AG04450 (cell line): ENCODE data around the gene PRRT4. TPM values are rescaled to one million over a fixed set of nuclear protein-coding genes. Genes with fewer than 3 reads are reported as not detected.

Experiments used
- CTCF ChIA-PET: fragments of 300-600, 350-600 bp; formaldehyde crosslinking; extraction: SDS; loops from one replicate; lab custom pipeline; 2022; ENCODE audit warnings: antibody characterized with exemption, inconsistent platforms; lab: Charles Lee
- POLR2A ChIA-PET: fragments of 350-600 bp; formaldehyde crosslinking; extraction: SDS; loops from one replicate; lab custom pipeline; 2021; ENCODE audit warnings: antibody characterized with exemption, inconsistent platforms; lab: Yijun Ruan, JAX
- DNase-seq: peaks from one replicate; pipeline ENCODE4 v3.0.0-alpha.2; 2011; ENCODE audit warnings: low read depth, low spot score
- H3K27ac ChIP-seq: one replicate; pipeline ENCODE4 v1.5.1; 2012; ENCODE audit warnings: low read depth, low read length, control low read depth
- H3K27me3 ChIP-seq: one replicate; pipeline ENCODE4 v1.6.0; 2012; ENCODE audit warnings: low read length; ENCODE audit not compliant: control insufficient read depth, insufficient read depth
- H3K4me3 ChIP-seq: 2 replicates; pipeline ENCODE4 v1.5.1; 2011; ENCODE audit warnings: mild to moderate bottlenecking, low read depth, low read length, control low read depth
- H3K9me3 ChIP-seq: 2 replicates; pipeline ENCODE4 v1.5.1; 2012; ENCODE audit warnings: low read length; ENCODE audit not compliant: control insufficient read depth, insufficient read depth
- polyA plus RNA-seq: library from polyadenylated mRNA; depleted of rRNA; stranded (reverse); fragments of >200 nt; gene quantifications from 2 replicates; pipeline ENCODE4 v1.2.3, GENCODE V29; 2011
- TF ChIP-seq, protein P1 (sequence below): IDR thresholded peaks from 2 replicates; pipeline ENCODE4 v1.5.1; 2011; ENCODE audit warnings: low read depth, low read length, control low read depth, inconsistent platforms

PRRT4 gene
- polyA plus RNA-seq, 1 experiment: not detected

DNA sequence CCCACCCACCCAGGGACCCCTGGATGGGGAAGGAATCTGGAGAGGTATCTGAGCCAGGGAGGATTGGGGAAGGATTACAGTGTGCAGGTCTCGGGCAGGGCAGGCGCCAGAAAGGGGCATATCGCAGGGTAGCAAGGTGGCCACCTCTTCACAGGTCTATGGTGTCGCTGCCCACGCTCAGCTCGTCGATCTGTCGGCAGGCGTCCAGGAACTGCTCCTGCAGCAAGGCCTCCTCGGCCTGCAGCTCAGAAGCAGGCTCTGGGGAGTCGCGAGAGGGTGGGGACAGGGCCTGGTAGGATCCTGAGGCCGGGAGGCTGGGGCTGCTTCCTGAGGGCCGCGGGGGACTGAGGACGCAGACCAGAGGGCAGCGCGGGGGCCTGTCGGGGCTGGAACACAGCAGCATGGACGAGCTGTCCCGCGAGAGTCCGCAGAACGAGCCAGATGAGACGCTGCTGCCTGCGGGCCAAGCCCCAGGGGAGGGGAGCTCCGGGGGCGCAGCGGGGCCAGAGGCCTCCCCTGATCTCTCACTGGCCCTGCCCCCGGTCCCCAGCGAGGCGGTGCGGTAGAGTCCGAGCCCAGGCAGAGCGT lies 10.7 kb downstream of the PRRT4 start:
- CTCF ChIA-PET: interaction anchor here (8.5 kb wide), 1 partner anchor 34 kb away, joined by 474 read pairs; no protein-coding TSS in a partner anchor
- TF ChIP-seq, protein P1, sequence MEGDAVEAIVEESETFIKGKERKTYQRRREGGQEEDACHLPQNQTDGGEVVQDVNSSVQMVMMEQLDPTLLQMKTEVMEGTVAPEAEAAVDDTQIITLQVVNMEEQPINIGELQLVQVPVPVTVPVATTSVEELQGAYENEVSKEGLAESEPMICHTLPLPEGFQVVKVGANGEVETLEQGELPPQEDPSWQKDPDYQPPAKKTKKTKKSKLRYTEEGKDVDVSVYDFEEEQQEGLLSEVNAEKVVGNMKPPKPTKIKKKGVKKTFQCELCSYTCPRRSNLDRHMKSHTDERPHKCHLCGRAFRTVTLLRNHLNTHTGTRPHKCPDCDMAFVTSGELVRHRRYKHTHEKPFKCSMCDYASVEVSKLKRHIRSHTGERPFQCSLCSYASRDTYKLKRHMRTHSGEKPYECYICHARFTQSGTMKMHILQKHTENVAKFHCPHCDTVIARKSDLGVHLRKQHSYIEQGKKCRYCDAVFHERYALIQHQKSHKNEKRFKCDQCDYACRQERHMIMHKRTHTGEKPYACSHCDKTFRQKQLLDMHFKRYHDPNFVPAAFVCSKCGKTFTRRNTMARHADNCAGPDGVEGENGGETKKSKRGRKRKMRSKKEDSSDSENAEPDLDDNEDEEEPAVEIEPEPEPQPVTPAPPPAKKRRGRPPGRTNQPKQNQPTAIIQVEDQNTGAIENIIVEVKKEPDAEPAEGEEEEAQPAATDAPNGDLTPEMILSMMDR: no peak
- no peak for DNase-seq
- Histone ChIP-seq H3K4me3 (no peak overlapping the region), H3K9me3 (no peaks in the 10 kb centered on the region; the same call in 1 of the 2 replicates), H3K27ac (no peak overlapping the region), H3K27me3 (peaks cover 56% of the 10 kb centered on the region)
- POLR2A ChIA-PET: no interaction called here

DNA sequence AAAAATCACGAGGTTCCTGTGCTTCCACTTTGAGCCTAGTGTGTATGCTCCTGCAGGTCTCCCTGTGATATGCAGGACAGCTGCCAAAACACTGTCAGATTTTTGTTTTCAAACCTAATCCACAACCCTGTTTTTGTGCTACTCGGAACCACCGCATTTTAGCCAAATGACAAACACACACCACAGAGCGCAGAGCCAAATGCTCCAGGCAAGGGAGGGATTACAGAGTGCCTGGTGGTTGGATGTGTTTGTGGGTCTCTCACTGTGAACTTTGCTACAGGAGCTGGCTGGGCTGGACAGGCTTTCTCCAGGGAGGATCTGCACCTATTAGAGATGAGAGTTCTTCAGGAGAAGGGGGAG lies 12.0 kb downstream of the PRRT4 start:
- ChIA-PET POLR2A (no interaction called here), CTCF (interaction anchor here (3.4 to 8.5 kb wide), 2 partner anchors 36 to 76 kb away, joined by 59 to 474 read pairs; no protein-coding TSS in a partner anchor)
- Histone ChIP-seq H3K4me3 (no peak overlapping the region), H3K27me3 (peaks cover 54% of the 10 kb centered on the region), H3K9me3 (no peaks in the 10 kb centered on the region; the same call in 1 of the 2 replicates), H3K27ac (no peak overlapping the region)
- no peak for DNase-seq
- TF ChIP-seq, protein P1: no peak

DNA sequence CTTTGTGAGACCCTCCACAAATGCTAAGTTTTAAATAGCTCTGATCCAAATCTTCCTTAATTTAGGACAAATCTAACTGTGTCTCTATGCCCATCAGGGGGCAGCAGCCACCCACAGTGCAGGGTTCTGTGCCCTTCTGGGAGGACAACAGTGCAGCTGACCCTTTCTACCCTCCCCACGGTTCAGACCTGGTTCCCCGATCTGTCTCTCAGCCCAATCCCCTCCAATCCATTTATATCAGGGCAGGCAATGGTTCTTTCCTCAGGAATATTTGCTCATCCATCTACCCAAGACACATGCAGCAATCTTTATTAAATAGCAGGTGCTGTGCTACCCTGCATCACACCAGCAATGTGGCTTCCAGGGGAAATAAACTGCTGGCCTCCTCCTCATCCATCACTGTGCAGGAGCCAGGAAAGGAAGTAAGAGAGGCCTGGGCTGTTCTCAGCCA lies 13.8 kb downstream of the PRRT4 start:
- Histone ChIP-seq H3K27me3 (peaks cover 42% of the 10 kb centered on the region), H3K27ac (no peak overlapping the region), H3K4me3 (no peak overlapping the region), H3K9me3 (no peaks in the 10 kb centered on the region; the same call in 1 of the 2 replicates)
- DNase-seq: no peak
- ChIA-PET CTCF (interaction anchor here (0.6 to 8.5 kb wide), 20 partner anchors 8 to 149 kb away, joined by 3 to 474 read pairs (median 8); no protein-coding TSS in a partner anchor), POLR2A (interaction anchor here (0.7 to 1.6 kb wide), 2 partner anchors 40 to 43 kb away, joined by 3 to 11 read pairs; no protein-coding TSS in a partner anchor)
- TF ChIP-seq, protein P1: peak; percentile 89

DNA sequence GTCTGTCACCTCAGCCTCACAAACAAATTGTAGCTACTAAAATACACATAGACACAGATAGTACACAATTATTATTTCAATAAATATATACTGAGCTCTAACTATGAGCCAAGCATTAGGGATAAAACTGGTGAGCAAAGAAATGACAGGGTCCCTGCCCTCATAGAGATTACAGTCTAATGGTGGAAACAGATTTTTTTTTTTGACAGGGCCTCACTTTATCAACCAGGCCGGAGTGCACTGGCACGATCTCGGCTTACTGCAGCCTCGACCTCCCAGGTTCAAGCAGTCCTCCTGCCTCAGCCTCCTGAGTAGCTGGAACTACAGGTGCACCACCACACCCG lies 17.1 kb downstream of the PRRT4 start:
- Histone ChIP-seq H3K27ac (no peak overlapping the region), H3K9me3 (no peaks in the 10 kb centered on the region), H3K27me3 (peaks cover 16% of the 10 kb centered on the region), H3K4me3 (no peak overlapping the region)
- no peak for DNase-seq
- ChIA-PET CTCF (interaction anchor here (0.7 to 8.5 kb wide), 10 partner anchors 22 to 117 kb away, joined by 3 to 474 read pairs (median 4); no protein-coding TSS in a partner anchor), POLR2A (no interaction called here)
- TF ChIP-seq, protein P1: no peak
